Heart left ventricle (tissue), 16 donors: Measurements from ENCODE around the gene MINDY4. TPM values are rescaled to one million over a fixed set of nuclear protein-coding genes. Genes with fewer than 3 reads are reported as not detected.

Source experiments
- ATAC-seq, 4 donors: fragments of 200-7000 bp; cut with Tn5 transposase; one replicate each; pipeline ENCODE4 v1.9.1; 2020 to 2022; ENCODE audit warnings: moderate library complexity in 4 of 4, mild to moderate bottlenecking in 3 of 4, moderate number of reproducible peaks in 1 of 4
- DNase-seq, 5 donors: peaks; one replicate each; pipeline ENCODE4 v3.0.0-alpha.2; 2020
- H3K27ac ChIP-seq, 12 donors: fragments of 200-600 bp; sonication (generic) in 4 of 12; one replicate each; pipeline versions ENCODE4 v1.5.0 to v1.8.0; 2016 to 2022; ENCODE audit warnings: mild to moderate bottlenecking in 2 of 12
- H3K27me3 ChIP-seq, 9 donors: fragments of 200-600 bp; sonication (generic) in 2 of 9; one replicate each; pipeline versions ENCODE4 v1.5.1 to v1.8.0; 2016 to 2022; ENCODE audit warnings: mild to moderate bottlenecking in 3 of 9
- H3K36me3 ChIP-seq, 9 donors: fragments of 200-600 bp; sonication (generic) in 2 of 9; one replicate each; pipeline versions ENCODE4 v1.5.0 to v1.8.0; 2018 to 2022; ENCODE audit warnings: mild to moderate bottlenecking in 2 of 9
- H3K4me1 ChIP-seq, 12 donors: fragments of 200-600 bp; sonication (generic) in 4 of 12; one replicate each; pipeline versions ENCODE4 v1.5.0 to v1.8.0; 2016 to 2022; ENCODE audit warnings: mild to moderate bottlenecking in 3 of 12
- H3K4me3 ChIP-seq, 12 donors: fragments of 200-600 bp; sonication (generic) in 4 of 12; one replicate each; pipeline versions ENCODE4 v1.5.0 to v1.8.0; 2017 to 2022; ENCODE audit warnings: mild to moderate bottlenecking in 9 of 12, moderate library complexity in 4 of 12
- H3K9me3 ChIP-seq, 12 donors: fragments of 200-600 bp; sonication (generic) in 4 of 12; one replicate each; pipeline versions ENCODE4 v1.5.0 to v1.8.0; 2016 to 2022; ENCODE audit warnings: mild to moderate bottlenecking in 1 of 12
- POLR2A ChIP-seq, 2 donors: fragments of 450-650 bp; IDR thresholded peaks; one replicate each; pipeline ENCODE4 v1.6.1; 2017; ENCODE audit warnings: antibody characterized with exemption in 2 of 2, mild to moderate bottlenecking in 2 of 2, moderate library complexity in 2 of 2
- WGBS, 4 donors: extraction: QIAGEN DNeasy Blood & Tissue Kit in 2 of 4; methylation state at CpG; one replicate each; pipeline versions ENCODE4 v1.1.5 to v1.1.7; 2013 to 2018; 5-methylcytosine and 5-hydroxymethylcytosine counted together
- intact Hi-C, 10 donors: fragments of 100-400 bp; cut with DNase I; formaldehyde crosslinking; loops; one replicate each; pipeline versions ENCODE4 v1.11.1 to v1.14.2; 2022
- polyA plus RNA-seq, 2 donors: library from polyadenylated mRNA; stranded (reverse); fragments of 200-250 nt; gene quantifications; one replicate each; pipeline ENCODE4 v1.2.3, GENCODE V29; 2013
- total RNA-seq, 9 donors: library from RNA; depleted of rRNA in 2 of 9; stranded (reverse); fragments of >200 nt in 2 of 9; fragmentation: NEBNext Ultra II Directional in 3 of 9; extraction: Animal tissue kit (Norgen Biotek cat#: 25700) in 3 of 9; gene quantifications; one replicate each; pipeline versions ENCODE4 v1.1.0 to v1.2.4, GENCODE V29; 2016 to 2023
- TF ChIP-seq, protein P1 (sequence below), 12 donors: fragments of 200-600 bp; sonication (generic) in 4 of 12; IDR thresholded peaks; one replicate each; pipeline versions ENCODE4 v1.5.0 to v1.8.0; 2018 to 2022; ENCODE audit warnings: antibody characterized with exemption in 12 of 12, mild to moderate bottlenecking in 5 of 12
- donor health status: ischemic (EF 13 %, LVEDD 7.1; RV severe dilation, severe dysfunction).
- donor health status: healthy with polysubstance abuse.
- donor health status: DM: no; HTN: yes; CAD: no.
- donor health status: DM: no; HTN: no; CAD: no.
- donor health status: ischemic (EF 25% LVEDD 6.9; RV normal size, moderate dysfunction).
- donor health status: ischemic (EF 25% LVEDD 5.7; RV mildly dilated, moderate dysfunction).
- donor health status: healthy.
- donor health status: DM: yes; HTN: yes; CAD: no.
- donor health status: ischemic (EF 35%, LVEDD 5.7; RV mildly dilated, moderate dysfunction).
- donor health status: nonischemic (EF 11% LVEDD 7.7; RV severe dilation, severe dysfunction).
- donor health status: DM: yes; HTN: yes; CAD: no.
- donor health status: PGD.
- donor health status: ischemic (EF 29% LVEDD 5.4; RV normal size, mild dysfunction).
- donor health status: nonischemic (EF 23%, LVEDD 6.1; RV moderate dilation, normal function).

Gene MINDY4
- total and polyA plus RNA-seq, 11 donors: 1.3 to 6.0 (median 2.9) TPM

DNA sequence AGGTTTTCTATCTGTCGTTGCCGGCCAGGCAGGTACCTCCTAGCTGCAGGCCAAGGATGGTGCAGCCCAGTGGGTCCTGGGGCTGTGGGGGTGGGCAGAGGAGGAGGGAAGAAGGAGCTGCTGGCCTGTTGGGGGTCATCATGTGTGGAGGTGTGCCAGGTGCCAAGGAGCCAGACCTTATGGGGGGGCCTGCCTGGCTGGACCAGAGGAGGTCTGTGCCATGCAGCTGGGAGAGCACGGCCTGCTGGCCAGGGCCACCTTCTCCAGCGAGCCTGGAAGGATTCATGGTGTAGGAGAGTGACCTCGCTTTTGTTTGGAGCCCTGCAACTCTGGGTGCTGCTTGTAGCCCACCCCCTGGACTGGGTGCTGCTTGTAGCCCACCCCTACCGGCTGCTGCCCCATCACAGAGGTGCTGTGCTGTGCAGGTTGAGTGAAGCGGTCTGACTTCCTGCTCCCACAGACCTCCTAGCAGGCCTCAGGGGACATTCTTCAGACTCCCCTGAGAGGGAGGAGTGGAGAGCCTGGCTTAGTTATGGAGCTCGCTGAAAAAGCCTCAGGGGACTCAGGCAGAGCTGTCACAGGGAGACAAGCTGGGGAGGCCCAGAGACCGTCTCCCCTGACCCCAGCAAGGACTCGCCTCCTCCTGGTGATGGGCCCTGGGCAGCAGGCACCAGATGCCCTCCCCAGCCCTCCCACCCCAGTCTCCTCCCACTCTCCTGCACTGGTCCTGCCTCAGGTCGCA lies 72.7 kb downstream of the MINDY4 start:
- Histone ChIP-seq H3K36me3 (peaks cover 0 to 3% (median 0%) of the 10 kb centered on the region in 9 donors), H3K4me1 (peaks cover 0 to 67% (median 28%) of the 10 kb centered on the region in 12 donors), H3K27ac (peak overlapping the region in 2 of 12 donors; percentile 23 to 88), H3K4me3 (no peak overlapping the region), H3K9me3 (no peaks in the 10 kb centered on the region), H3K27me3 (no peaks in the 10 kb centered on the region)
- no peak for DNase-seq
- intact Hi-C loops: no loop called here
- TF ChIP-seq, protein P1, sequence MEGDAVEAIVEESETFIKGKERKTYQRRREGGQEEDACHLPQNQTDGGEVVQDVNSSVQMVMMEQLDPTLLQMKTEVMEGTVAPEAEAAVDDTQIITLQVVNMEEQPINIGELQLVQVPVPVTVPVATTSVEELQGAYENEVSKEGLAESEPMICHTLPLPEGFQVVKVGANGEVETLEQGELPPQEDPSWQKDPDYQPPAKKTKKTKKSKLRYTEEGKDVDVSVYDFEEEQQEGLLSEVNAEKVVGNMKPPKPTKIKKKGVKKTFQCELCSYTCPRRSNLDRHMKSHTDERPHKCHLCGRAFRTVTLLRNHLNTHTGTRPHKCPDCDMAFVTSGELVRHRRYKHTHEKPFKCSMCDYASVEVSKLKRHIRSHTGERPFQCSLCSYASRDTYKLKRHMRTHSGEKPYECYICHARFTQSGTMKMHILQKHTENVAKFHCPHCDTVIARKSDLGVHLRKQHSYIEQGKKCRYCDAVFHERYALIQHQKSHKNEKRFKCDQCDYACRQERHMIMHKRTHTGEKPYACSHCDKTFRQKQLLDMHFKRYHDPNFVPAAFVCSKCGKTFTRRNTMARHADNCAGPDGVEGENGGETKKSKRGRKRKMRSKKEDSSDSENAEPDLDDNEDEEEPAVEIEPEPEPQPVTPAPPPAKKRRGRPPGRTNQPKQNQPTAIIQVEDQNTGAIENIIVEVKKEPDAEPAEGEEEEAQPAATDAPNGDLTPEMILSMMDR (IDR thresholded peaks at IDR 0.05): no peak
- TF ChIP-seq POLR2A (IDR thresholded peaks at IDR 0.05): no peak
- WGBS, 4 donors: 90 to 96% (median 93%) methylated on average over 8 to 11 of the region's 11 CpGs
- ATAC-seq: no peak

DNA sequence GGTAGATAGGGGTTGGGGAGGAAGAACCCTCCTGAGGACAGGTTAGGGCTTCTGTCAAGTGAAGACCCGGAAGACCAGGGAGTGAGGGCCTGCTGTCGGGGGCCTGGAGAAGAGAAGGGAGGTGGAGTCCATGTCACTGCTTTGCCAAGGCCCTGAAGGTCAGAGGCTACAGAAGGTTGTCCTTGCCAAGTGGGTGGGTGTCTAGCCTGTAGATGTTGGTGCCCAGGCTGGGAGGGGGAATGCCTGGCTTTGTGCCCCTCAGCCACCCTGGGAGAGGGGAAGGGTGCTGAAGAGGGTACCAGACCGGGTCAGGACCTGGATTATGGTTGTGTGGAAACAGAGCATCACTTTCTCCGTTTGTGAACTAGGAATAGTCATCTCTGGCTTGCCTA lies 73.3 kb downstream of the MINDY4 start:
- peak overlapping the region in 1 of 12 donors; percentile 88 for H3K27ac ChIP-seq
- no peak overlapping the region for H3K4me3 ChIP-seq
- TF ChIP-seq POLR2A (IDR thresholded peaks at IDR 0.05): no peak
- TF ChIP-seq, protein P1 (IDR thresholded peaks at IDR 0.05): no peak
- H3K4me1 ChIP-seq: peaks cover 0 to 72% (median 32%) of the 10 kb centered on the region in 12 donors
- intact Hi-C loops: no loop called here
- no peak for ATAC-seq
- H3K9me3 ChIP-seq: no peaks in the 10 kb centered on the region
- H3K27me3 ChIP-seq: no peaks in the 10 kb centered on the region
- 91 to 97% (median 95%) methylated on average over 4 of the region's 4 CpGs for WGBS, 4 donors
- no peak for DNase-seq
- H3K36me3 ChIP-seq: peaks cover 0 to 3% (median 0%) of the 10 kb centered on the region in 9 donors

DNA sequence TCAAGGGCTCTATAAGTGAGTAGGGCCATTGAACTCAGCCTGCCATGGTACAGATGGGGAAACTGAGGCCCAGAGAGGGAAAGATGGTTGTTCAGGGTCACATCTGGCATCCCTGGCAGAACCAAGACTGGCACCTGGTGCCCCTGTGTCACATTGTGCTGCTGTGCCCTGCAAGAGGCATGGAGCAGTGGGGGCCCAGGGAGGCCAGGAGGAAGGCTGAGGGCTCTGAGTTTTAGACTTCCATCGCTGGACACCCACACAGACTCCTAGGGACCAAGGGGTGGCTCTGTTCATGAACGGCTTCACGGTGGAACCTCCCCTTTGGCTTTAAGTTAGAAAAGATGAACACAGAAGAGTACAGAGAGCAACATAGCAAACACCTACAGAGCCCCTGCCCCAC lies 73.7 kb downstream of the MINDY4 start:
- DNase-seq (no peak), ATAC-seq (no peak)
- Histone ChIP-seq H3K36me3 (peaks cover 0 to 3% (median 0%) of the 10 kb centered on the region in 9 donors), H3K4me1 (peaks cover 0 to 77% (median 32%) of the 10 kb centered on the region in 12 donors), H3K27ac (peak overlapping the region in 4 of 12 donors; percentile 35 to 88 (median 72)), H3K4me3 (no peak overlapping the region), H3K9me3 (no peaks in the 10 kb centered on the region), H3K27me3 (no peaks in the 10 kb centered on the region)
- 87 to 100% (median 94%) methylated on average over 3 of the region's 3 CpGs for WGBS, 4 donors
- intact Hi-C loops: no loop called here
- TF ChIP-seq POLR2A (IDR thresholded peaks at IDR 0.05): no peak
- TF ChIP-seq, protein P1 (IDR thresholded peaks at IDR 0.05): no peak

DNA sequence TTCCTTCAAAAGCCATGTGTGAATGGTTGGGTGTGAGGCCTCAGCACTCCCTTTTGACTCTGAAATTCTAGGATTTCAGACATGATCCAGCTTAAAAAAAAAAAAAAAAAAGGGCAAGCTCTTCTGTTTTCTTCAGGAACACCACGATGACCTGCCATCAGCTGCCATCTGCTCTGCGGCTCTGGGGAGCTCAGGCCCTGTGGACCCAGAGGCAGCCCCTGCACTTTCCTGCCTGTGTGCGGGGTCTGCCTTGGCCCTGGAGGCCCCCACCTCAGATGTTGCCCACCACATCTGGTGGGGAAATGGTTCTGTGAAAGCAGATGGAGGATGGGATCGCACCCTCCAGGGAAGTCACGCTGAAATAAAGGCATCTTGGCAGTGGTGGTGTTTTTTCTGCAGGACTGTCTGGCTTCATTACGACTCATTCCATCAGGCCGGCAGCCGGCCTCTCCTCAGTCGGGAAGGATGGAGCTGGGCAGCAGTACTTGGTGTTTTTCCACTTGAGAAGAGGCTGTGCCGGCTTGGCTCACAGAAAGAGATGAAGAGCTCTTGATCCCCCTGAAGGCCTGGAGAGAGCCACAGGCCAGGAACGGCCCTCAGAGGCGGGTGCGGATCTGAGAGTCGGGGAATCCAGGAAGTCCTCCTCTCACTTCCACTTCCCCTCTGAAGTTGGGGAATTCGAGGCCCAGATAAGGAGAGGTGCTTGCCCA lies 74.4 kb downstream of the MINDY4 start:
- H3K4me1 ChIP-seq: peaks cover 0 to 73% (median 32%) of the 10 kb centered on the region in 12 donors
- 47 to 63% (median 53%) methylated on average over 15 of the region's 15 CpGs for WGBS, 4 donors

More for the DNA sequence above, 74.4 kb downstream of the MINDY4 start:
- Histone ChIP-seq H3K36me3 (no peaks in the 10 kb centered on the region), H3K27me3 (no peaks in the 10 kb centered on the region), H3K9me3 (no peaks in the 10 kb centered on the region), H3K4me3 (no peak overlapping the region), H3K27ac (peak overlapping the region; percentile 35 to 88 (median 68))
- DNase-seq: peak; percentile 40 to 73 (median 53)
- ATAC-seq: peak; percentile 27 to 71 (median 48)
- intact Hi-C loops: no loop called here
- no peak for TF ChIP-seq POLR2A (IDR thresholded peaks at IDR 0.05)
- TF ChIP-seq, protein P1 (IDR thresholded peaks at IDR 0.05): no peak
